GM18909 (cell line): Measurements from ENCODE around the gene MCM8.

Source experiments
- ATAC-seq: cut with Tn5 transposase; IDR thresholded peaks from one replicate; pipeline ENCODE4 v1.9.1; 2021; ENCODE audit warnings: mild to moderate bottlenecking; ENCODE audit not compliant: unreplicated experiment, poor library complexity

MCM8 gene

GRCh38 chr20:5938456-5939029, 11.9 kb upstream of the MCM8 start:
- no peak for ATAC-seq

- no peak for ATAC-seq
These were observed 4.5 kb upstream of the MCM8 start for GRCh38 chr20:5945963-5946362.

DNA sequence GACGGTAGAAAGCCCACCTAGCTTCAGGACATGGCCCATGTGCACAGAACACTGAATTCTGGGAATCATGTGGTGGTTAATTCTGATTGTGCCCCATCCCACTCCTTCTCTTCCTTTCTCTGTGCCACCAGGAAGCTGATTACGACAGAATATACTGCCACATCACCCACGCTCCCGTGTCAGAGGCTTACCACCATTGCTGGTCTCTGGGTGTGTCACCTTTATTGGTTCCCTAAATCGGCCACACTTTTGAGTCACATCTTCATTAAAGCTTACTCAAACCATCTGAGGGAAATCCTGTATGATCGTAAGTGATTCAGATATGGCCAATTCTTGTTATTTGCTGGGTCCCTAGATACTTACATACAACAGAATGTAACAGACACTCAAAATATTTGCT, 3.2 kb upstream of the MCM8 start:
- no peak for ATAC-seq

- ATAC-seq, result no peak
These were observed 545 bp upstream of the MCM8 start for GRCh38 chr20:5949943-5950270.

DNA sequence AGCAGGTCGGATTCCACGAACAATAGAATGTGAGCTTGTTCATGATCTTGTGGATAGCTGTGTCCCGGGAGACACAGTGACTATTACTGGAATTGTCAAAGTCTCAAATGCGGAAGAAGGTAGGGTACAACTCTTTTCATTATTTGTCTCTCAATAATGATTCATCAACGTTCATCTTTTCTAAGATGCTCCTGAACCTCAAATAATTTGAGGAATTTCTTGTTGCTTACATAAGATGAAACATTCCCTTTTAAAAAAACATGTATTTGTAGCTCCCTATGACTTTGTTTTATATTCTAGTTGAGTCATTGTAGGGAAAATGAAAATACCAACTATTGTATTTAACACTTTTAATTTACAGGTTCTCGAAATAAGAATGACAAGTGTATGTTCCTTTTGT, 17.0 kb downstream of the MCM8 start:
- no peak for ATAC-seq

- no peak for ATAC-seq
These were observed 18.0 kb downstream of the MCM8 start for GRCh38 chr20:5968462-5968861.

DNA sequence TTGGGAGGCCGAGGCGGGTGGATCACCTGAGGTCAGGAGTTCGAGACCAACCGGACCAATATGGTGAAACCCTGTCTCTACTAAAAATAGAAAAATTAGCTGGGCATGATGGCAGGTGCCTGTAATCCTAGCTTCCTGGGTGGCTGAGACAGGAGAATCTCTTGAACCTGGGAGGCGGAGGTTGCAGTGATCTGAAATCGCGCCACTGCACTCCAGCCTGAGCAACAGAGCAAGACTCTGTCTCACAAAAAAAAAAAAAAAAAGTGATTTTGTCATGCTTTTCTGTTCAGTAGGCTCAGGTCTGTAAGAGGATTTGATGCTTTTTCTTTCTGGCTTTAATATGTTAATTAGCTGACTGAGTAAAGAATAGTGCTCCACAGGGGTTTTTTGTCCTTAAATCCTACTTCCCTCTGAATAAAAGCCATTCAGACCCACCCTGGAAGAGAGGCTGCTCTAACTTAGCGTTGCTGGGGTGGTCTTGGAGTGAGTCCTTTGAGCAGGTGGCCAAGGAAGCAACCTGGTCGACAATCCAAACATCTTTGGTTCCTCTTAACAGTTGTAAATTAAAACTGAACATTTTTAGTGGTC, 19.0 kb downstream of the MCM8 start:
- no peak for ATAC-seq

DNA sequence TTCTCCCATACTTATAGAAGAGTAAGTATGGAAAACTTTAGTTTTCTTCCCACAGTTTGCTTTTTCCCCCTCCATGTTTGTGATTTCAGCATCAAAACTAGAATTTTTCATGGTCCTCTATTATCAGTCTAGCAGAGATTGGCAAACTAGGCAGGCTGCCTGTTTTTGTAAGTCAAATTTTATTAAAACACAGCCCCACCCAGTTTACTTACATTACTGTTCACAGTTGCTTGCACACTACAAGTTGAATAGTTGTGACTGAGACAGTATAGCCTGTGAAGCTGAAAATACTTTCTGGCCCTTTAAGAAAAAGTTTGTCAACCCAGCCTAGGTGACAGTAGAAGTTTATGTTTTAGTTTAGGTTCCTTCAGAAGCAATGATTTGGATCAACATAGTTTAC, 19.5 kb downstream of the MCM8 start:
- ATAC-seq, result no peak

DNA sequence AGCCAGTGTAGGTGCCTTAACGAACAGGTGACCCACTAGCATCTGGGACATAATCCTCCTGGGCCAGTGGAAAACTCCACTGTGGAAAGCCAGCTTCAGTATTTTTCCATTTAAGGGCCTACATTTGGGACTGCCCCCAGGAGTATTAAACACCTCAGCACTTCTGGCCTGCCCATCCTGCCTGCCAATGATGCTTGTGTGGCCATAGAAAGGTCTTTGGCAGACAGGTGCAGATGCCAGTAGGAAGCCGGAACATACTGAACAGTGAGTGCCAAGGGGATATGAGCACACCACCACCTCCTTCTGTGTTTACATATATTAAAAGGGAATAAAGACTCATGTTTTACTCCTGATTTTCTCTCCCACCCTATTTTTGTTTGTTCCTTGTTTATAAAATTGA, 19.9 kb downstream of the MCM8 start:
- ATAC-seq, result no peak

DNA sequence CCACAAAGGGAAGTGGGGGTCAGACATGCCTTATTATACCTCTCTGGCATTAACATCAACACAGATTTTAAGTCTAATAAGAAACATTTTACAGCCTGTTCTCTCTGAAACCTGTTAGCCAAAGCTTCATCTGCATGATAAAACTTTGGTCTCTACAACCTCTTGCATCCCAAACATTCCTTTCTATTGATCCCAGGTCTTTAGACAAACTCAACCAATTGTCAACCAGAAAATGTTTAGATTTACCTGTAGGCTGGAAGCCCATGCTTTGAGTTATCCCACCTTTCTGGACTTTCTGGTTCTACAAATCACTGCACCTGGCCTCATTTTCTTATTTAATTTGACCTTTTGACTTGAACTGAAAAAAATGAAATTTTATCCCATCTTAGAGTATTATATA, 20.8 kb downstream of the MCM8 start:
- ATAC-seq, result no peak

DNA sequence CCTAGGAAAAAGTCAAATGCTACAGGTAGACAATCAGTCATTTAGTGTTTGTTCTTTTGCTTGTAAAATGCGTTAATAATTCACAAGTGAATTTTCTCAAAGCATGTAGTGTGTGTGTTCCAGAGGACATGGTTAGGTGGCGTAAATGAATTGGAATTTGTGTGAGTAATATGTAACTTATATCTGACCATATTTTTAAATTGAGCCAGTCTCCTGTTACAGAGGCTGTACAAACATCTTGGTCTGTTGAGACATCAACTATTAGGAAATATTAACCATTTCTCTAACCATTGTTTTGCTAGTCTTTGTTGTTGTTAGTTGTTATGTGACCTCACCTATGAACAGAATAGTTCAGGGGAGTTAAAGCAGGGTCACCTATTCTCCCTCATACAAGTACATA, 22.7 kb downstream of the MCM8 start:
- no peak for ATAC-seq

GRCh38 chr20:5973971-5974370, 23.5 kb downstream of the MCM8 start:
- no peak for ATAC-seq

DNA sequence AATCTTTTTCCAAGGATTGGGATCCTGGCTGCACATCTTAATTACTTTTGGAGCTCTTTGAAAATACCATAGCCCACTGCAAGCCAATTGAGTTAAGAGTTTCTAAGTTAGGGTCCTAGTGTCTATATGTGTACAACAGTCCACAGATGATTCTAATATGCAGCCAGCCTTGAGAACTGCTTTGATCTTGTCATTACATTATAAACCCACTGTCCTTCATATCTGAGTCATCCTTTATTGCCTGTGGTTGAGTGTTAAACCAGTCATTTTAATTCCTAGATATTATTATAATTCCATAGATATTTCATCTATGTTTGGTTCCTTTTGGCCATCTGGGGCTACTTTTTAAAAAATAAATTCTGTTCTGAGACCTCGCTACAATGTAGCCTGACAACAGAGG, 24.1 kb downstream of the MCM8 start:
- ATAC-seq, result no peak

GRCh38 chr20:5975778-5976177, 25.3 kb downstream of the MCM8 start:
- ATAC-seq, result no peak

- ATAC-seq, result no peak
These were observed 26.8 kb downstream of the MCM8 start for GRCh38 chr20:5977223-5977622.

- no peak for ATAC-seq
These were observed 27.5 kb downstream of the MCM8 start for GRCh38 chr20:5977975-5978374.

DNA sequence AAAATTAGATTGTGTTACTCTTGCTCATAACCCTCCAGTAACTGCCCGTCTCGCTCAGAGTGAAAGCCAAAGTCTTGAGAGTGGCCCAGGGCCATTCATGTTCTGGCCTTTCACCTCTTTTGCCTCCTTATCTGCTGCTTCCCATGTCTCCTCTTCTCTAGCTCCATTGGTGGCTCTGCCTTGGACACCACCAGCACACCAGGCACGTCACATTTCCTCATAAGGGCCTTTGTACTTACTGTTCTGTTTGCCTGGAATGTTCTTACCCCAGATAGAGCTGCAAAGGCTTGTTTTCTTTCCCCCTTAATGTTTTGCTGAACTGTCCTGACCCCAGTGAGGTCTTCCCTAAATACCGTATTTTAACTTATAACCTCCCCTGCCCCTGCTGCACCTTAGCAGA, 29.3 kb downstream of the MCM8 start:
- ATAC-seq, result no peak

- no peak for ATAC-seq
These were observed 30.5 kb downstream of the MCM8 start for GRCh38 chr20:5980720-5981538.

DNA sequence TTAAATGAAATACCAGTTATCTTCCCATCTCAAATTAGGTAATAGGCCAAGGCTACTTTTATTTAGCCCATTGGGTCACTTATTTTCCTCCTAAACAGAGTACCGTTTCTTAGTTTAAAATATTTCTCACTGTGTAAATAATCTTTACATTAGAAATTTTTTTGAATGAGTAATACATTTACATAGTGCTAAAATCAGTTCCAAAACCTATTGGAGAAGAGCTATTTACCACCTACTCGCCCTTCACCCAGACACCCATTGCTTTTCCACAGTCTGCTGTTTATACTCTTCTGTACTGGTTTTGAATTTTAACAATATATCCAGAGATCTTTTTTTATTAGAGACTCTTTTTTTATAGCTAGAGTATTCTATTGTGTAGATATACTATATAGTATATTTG, 36.9 kb downstream of the MCM8 start:
- ATAC-seq, result no peak

DNA sequence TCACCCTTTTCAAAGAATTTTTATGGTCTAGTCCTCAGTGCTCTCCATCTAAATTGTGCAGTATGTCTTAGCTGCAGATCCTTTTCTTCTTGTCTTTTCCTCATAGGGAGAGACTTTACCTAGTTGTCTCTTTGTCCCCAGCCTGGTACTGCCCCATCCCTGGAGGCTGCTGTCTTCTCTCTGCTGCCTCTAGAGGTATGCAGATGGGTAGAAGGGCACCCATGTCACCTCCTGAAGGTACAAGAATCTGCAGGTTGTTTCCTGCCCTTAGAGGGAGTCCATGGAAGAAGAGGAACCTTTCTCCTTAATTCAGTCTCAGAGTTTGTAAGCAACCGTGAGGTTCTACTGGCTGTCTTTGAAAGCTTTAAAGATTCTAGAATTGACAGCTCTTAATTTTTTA, 39.1 kb downstream of the MCM8 start:
- no peak for ATAC-seq

GRCh38 chr20:5990946-5991345, 40.5 kb downstream of the MCM8 start:
- ATAC-seq, result no peak
